ENCODE measurements around the gene FGF19.

The FGF19 gene

DNA sequence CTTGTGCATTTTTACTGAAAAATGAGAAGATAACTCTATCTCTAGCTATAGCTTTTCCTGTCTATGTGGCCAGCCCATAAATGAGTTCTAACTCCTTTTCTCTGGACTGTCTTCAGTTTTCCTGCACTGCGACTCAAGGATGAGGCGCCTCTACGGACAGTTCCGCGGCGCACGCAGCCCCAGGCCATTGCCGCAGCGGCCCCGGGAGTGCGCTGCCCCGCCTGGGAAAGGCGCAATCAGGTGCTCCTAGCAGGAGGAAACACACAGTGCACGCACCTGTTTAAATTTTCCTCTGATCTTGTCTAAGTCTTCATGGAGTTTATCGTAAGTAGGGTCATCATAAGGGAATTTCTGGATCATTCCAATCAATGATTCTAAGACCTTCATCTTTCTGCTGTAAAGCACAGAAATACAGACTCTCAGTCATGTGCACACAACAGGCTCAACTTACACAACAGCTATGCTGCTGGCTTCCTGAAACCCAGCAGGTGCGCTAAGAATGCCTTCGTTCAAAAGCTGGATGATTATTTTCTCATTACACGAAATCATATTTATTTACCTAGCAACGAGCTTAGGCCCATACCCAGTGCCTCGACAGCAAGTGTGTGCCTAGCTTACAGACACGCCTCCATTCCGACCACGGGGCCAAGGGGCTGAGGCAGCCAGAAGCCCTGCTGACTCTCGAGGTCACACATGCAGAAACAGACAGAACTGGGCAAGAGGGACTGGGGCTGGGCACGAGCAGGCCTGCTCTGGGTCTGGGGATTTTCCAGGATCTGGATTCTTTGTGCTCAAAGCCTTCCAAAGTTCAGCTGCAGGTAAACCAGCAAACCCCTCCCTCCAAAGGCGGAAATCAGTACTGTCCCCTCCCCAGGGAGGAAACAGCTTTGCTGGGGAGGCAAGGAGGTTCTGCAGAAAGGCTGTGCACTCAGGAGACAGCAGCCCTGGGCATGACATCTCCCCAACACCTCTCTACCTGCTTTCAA lies 35.9 kb downstream of the FGF19 start:
- DNase-seq = no peak

DNA sequence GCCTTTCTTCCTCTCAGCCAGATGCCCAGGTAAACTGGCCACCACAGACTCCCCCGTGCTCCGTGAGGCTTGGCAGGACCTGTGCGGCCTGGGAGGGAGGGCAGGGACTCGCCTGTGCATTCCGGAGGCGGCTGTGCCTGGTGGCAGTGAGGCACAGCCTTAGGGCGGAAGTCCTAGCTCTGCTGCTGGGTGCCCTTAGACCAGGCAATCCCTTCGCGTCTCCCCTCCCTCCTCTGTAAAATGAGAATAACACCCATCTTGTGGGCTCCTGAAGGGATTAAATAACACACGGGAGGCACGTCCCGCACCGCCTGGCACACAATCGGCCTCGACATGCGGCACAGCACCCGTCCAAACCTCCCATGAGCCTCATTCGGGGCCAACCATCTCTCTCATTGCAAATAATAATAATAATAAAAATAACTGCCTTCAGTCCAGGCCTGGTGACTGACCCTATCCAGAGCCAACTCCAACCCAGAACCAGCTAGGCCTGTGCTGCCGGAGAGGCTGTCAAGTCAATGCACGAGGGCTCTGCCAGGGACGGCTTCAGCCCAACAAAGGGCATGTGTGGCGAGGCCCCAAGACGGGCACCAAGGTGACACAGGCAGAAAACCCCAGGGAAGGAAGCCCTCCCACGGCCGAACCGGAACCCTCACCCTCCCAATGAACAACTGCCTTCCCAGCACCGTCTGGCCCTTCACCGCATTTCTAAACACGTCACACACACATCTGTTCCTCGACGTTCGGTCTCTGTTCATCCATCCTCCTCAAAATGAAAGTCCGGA lies 36.9 kb downstream of the FGF19 start:
- DNase-seq = no peak

GRCh38 chr11:69666261-69666660 lies 37.6 kb downstream of the FGF19 start:
- DNase-seq = no peak

DNA sequence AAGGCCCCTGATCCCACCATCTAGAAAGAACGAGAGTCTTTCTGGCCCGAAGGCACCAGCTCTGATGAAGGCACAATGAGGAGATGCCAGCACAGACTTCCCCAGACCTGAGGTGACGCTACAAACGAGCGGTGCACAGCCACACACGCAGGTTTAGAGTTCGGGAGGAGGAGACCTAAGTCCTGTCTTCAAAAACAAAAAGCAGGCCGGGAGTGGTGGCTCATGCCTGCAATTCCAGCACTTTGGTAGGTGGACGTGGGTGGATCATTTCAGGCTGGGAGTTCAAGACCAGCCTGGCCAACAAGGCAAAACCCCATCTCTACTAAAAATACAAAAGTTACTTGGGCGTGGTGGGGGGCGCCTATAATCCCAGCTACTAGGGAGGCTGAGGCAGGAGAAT lies 38.2 kb downstream of the FGF19 start:
- DNase-seq = no peak

DNA sequence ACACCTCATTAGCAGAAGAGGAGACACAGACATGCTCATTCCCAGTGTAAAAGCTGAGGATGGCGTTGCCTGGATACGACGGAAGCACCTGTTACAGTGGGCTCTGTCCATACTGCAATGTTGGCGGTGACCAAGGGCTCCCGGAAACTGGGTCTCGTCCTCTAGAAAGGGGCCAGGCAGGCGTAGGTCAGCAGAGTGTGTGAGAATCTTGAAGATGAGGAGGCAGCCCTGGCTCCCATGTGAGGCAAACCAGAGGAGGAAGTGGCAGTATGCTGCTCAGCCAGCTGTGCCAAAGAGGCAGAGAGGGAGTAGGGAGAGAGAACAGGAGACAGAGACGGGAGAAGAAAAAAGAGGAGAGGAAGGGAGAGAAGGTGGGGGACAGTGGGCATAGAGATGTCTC lies 38.9 kb downstream of the FGF19 start:
- DNase-seq = no peak

GRCh38 chr11:69664103-69664775 lies 39.6 kb downstream of the FGF19 start:
- no peak for DNase-seq

DNA sequence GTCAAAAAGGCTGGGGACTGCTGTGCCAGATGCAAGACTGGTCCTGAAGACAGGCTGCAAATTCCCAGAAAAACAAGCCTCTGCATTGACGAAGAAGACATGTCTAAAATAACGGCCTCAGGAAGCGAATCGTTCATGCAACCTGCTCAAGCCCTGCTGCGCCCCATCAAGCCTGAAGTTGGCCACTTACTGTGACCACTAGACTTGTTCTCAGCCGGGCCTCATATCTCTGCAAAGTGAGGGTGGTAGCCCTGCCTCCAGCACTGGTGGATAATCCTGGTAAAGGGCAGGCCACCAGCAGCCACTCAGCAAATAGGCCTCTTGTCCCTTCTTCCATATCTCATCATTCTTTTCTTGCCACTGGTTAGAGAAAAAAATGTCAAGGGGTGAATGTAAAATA lies 40.5 kb downstream of the FGF19 start:
- no peak for DNase-seq

- DNase-seq = no peak
Observed at GRCh38 chr11:69662806-69663205, 41.0 kb downstream of the FGF19 start.

GRCh38 chr11:69662021-69662698 lies 41.7 kb downstream of the FGF19 start:
- DNase-seq = no peak

DNA sequence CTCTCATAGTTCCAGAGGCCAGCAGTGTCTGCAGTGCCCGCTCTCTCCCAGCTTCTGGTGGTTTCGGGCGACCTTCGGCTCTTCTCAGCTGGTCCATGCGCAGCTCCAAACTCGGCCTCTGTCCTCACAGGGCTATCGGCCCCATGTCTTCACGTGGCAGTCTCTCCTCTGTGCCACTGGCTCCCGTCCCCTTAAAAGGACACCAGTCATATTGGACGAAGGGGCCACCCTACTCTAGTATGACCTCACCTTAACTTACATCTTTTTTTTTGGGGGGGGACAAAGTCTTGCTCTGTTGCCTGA lies 42.5 kb downstream of the FGF19 start:
- DNase-seq = no peak

DNA sequence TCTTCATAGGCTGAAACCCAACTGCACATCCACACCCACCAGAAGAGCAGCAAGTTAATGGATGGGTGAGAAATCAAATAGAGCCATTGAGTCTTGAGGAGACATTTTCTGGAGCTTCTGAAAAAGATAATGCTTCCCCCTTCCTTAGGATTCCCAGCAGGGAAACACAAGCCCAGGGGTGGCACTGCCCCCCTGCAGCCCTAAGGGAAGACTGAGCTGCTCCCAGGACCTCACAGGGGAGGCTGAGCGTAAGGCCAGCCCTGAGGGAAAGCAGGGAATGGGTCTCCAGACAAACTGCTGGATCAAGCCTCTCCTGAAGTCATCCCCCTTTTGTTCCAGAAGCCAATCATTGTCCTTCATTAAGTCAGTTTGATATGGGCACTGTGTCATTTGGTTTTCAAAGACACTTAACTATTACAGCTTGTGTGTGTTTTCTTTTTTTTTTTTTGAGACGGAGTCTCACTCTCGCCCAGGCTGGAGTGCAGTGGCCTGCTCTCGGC lies 43.8 kb downstream of the FGF19 start:
- no peak for DNase-seq

DNA sequence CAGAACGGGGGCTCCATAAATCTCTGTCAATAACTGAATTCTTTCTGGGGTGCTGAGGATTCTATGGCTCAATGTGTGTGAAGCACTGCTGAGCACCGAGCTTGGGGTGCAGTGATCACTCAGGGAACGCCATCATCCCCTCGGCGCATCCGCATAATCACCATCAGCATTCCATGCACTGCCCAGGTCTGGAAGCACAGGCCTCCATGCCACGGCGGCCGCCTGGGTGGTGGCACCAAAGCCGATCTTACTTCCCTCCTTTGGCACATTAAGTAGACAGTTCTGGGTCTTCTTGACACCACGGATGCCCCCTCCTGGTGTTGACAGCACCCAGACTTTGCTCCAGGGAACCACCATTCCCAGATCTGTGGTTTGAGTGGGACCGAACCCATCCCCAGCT lies 44.2 kb downstream of the FGF19 start:
- no peak for DNase-seq

- no peak for DNase-seq
Observed at GRCh38 chr11:69658626-69659450, 45.0 kb downstream of the FGF19 start.

GRCh38 chr11:69657911-69658625 lies 45.8 kb downstream of the FGF19 start:
- DNase-seq = no peak

- no peak for DNase-seq
Observed at GRCh38 chr11:69657456-69657910, 46.3 kb downstream of the FGF19 start.

GRCh38 chr11:69656536-69657455 lies 47.0 kb downstream of the FGF19 start:
- DNase-seq = no peak

GRCh38 chr11:69655479-69656428 lies 48.1 kb downstream of the FGF19 start:
- DNase-seq = no peak

- DNase-seq = no peak
Observed at GRCh38 chr11:69654660-69655478, 49.0 kb downstream of the FGF19 start.
